Measurements from ENCODE around the gene PIGBOS1. TPM values are rescaled to one million over a fixed set of nuclear protein-coding genes. Genes with fewer than 3 reads are reported as not detected.

PIGBOS1 gene
- total RNA-seq, 2 donors from 2014 or later = 12.1 to 14.3 TPM

DNA sequence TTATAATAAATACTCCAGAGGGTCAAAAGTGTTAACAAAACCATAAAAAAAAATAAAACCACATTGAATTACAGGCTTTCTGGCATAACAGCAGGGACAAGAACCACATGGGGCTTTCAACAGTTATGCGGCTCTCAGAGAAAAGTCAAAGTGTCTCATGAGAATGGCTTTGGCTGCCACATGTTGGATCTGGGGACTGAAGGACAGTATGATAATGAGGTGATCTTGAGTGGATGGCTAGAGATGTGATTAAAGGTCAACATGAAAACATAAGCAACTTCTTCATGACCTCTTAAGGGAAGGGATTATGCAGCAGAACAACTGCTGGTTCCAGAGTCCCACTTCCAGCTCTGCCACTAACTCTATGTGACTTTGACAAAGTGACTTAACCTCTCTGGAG lies 34.5 kb downstream of the PIGBOS1 start:
- Histone ChIP-seq H3K4me1 (ENCODE audit: control insufficient read depth, insufficient read depth, low read length) (peaks cover 4% of the 10 kb centered on the region), H3K27me3 (ENCODE audit: control insufficient read depth, insufficient read depth, low read length, poor library complexity, severe bottlenecking) (no peaks in the 10 kb centered on the region), H3K4me3 (ENCODE audit: low read length) (no peak overlapping the region), H3K27ac (ENCODE audit: low read depth, low read length) (no peak overlapping the region), H3K9me3 (ENCODE audit: control insufficient read depth, low read length) (no peaks in the 10 kb centered on the region), H3K9ac (ENCODE audit: extremely low read depth, low read length, poor library complexity, severe bottlenecking) (no peak overlapping the region), H3K36me3 (ENCODE audit: control insufficient read depth, insufficient read depth, low read length) (no peaks in the 10 kb centered on the region)
- DNase-seq = no peak
- WGBS, 2 experiments (ENCODE audit: insufficient coverage in 1 of 2, insufficient read length in 1 of 2) = 100% methylated on average over 1 of the region's 1 CpG
- Mint-ChIP-seq H3K9me3 (no peaks in the 10 kb centered on the region), H3K4me1 (peaks cover 10% of the 10 kb centered on the region), H3K4me3 (no peak overlapping the region), H3K36me3 (ENCODE audit: low read depth) (no peaks in the 10 kb centered on the region), H3K27ac (no peak overlapping the region), H3K27me3 (ENCODE audit: insufficient read depth) (no peaks in the 10 kb centered on the region)
- TF ChIP-seq, protein P1, sequence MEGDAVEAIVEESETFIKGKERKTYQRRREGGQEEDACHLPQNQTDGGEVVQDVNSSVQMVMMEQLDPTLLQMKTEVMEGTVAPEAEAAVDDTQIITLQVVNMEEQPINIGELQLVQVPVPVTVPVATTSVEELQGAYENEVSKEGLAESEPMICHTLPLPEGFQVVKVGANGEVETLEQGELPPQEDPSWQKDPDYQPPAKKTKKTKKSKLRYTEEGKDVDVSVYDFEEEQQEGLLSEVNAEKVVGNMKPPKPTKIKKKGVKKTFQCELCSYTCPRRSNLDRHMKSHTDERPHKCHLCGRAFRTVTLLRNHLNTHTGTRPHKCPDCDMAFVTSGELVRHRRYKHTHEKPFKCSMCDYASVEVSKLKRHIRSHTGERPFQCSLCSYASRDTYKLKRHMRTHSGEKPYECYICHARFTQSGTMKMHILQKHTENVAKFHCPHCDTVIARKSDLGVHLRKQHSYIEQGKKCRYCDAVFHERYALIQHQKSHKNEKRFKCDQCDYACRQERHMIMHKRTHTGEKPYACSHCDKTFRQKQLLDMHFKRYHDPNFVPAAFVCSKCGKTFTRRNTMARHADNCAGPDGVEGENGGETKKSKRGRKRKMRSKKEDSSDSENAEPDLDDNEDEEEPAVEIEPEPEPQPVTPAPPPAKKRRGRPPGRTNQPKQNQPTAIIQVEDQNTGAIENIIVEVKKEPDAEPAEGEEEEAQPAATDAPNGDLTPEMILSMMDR (conservative IDR thresholded peaks at IDR 0.05) = no peak

DNA sequence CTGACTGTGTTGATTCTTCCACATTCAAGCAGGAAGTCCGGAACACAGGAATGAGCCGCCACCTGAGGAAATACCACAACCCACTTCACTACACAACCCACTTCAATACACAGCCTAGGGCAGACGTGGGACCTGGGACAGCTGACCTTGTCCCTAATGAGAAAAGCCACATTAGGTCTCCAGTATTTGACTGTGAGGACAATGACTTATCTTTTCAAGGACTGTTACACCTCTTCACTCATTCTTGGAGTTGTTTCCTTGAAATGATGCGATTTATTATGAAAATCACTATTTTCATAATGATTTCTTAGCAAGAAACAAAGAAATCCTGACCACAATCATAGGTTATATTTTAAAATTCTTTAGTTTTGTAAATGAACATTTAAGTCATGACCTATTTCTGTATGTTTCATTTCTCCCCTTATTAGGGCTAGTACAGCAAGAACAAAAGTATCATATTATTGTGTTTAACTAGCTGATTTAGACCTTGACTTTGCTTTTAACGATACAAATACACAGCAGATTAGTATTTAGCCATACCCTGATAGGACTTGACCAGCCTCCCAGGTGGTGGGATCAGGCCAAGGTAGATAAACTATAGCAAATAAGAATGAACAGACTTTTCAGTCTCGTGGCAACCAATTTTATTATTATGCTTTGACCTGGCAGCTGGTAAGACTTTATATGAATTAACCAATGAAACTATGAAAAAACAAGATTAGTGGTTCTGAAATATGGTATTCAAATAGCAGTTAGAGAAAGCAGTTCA lies 35.4 kb downstream of the PIGBOS1 start:
- DNase-seq = no peak
- Histone ChIP-seq H3K4me3 (ENCODE audit: low read length) (no peak overlapping the region), H3K27me3 (ENCODE audit: control insufficient read depth, insufficient read depth, low read length, poor library complexity, severe bottlenecking) (no peaks in the 10 kb centered on the region), H3K4me1 (ENCODE audit: control insufficient read depth, insufficient read depth, low read length) (peaks cover 4% of the 10 kb centered on the region), H3K9me3 (ENCODE audit: control insufficient read depth, low read length) (no peaks in the 10 kb centered on the region), H3K27ac (ENCODE audit: low read depth, low read length) (no peak overlapping the region), H3K36me3 (ENCODE audit: control insufficient read depth, insufficient read depth, low read length) (no peaks in the 10 kb centered on the region), H3K9ac (ENCODE audit: extremely low read depth, low read length, poor library complexity, severe bottlenecking) (no peak overlapping the region)
- Mint-ChIP-seq H3K27me3 (ENCODE audit: insufficient read depth) (no peaks in the 10 kb centered on the region), H3K27ac (no peak overlapping the region), H3K4me1 (peaks cover 5% of the 10 kb centered on the region), H3K4me3 (no peak overlapping the region), H3K9me3 (no peaks in the 10 kb centered on the region), H3K36me3 (ENCODE audit: low read depth) (no peaks in the 10 kb centered on the region)
- 89 to 100% methylated on average over 2 to 6 of the region's 6 CpGs for WGBS, 2 experiments (ENCODE audit: insufficient coverage in 1 of 2, insufficient read length in 1 of 2)
- TF ChIP-seq, protein P1 (conservative IDR thresholded peaks at IDR 0.05) = no peak

DNA sequence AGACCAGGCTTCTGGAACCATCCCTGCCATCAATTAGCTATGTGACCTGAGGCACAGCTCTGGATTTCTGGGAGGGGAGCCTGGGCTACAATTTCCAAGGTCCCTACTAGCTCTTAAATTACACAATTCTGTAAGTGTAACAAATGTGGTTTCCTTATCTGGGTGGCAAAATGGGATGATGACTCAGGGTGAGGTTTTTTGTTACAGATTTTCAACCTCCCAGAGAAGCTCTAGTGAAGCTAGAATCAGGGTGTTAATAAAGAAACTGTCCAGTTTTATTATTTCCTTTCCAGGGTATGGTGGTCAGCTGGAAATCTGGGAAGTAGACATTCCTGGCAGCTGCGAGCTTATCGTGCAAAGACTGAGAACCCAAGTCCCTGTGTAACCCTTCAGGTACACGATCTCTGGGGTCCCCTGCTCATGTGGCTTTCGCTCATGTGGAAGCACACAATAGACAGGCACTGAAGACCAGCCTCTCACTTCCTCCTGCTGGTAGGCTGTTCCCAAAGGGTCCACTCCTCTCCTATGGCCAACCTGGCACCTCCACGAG lies 36.6 kb downstream of the PIGBOS1 start:
- Mint-ChIP-seq H3K4me1 (peaks cover 5% of the 10 kb centered on the region), H3K27ac (no peak overlapping the region)
- H3K27ac ChIP-seq (ENCODE audit: low read depth, low read length) = no peak overlapping the region

More for the DNA sequence above, 36.6 kb downstream of the PIGBOS1 start:
- no peaks in the 10 kb centered on the region for H3K27me3 ChIP-seq (ENCODE audit: control insufficient read depth, insufficient read depth, low read length, poor library complexity, severe bottlenecking)
- Mint-ChIP-seq H3K9me3 (no peaks in the 10 kb centered on the region), H3K36me3 (ENCODE audit: low read depth) (no peaks in the 10 kb centered on the region), H3K27me3 (ENCODE audit: insufficient read depth) (no peaks in the 10 kb centered on the region), H3K4me3 (no peak overlapping the region)
- peaks cover 4% of the 10 kb centered on the region for H3K4me1 ChIP-seq (ENCODE audit: control insufficient read depth, insufficient read depth, low read length)
- 81 to 100% methylated on average over 1 to 5 of the region's 5 CpGs for WGBS, 2 experiments (ENCODE audit: insufficient coverage in 1 of 2, insufficient read length in 1 of 2)
- no peak overlapping the region for H3K9ac ChIP-seq (ENCODE audit: extremely low read depth, low read length, poor library complexity, severe bottlenecking)
- no peak overlapping the region for H3K4me3 ChIP-seq (ENCODE audit: low read length)
- DNase-seq = no peak
- TF ChIP-seq, protein P1 (conservative IDR thresholded peaks at IDR 0.05) = no peak
- H3K9me3 ChIP-seq (ENCODE audit: control insufficient read depth, low read length) = no peaks in the 10 kb centered on the region
- no peaks in the 10 kb centered on the region for H3K36me3 ChIP-seq (ENCODE audit: control insufficient read depth, insufficient read depth, low read length)
